OCI-LY7 (cell line): ENCODE data around the gene VARS2. TPM values are rescaled to one million over a fixed set of nuclear protein-coding genes. Genes with fewer than 3 reads are reported as not detected.

Source experiments
- BruUV-seq: library from RNA; stranded (reverse); fragments of 400-500 nt; replicated peaks from 2 replicates; lab custom pipeline; 2021; lab: Mats Ljungman, UMichigan
- CTCF ChIA-PET: fragments of 300-600 bp; sonication (Branson Sonifier 250); formaldehyde crosslinking; loops from one replicate; lab custom pipeline; 2022; ENCODE audit warnings: antibody characterized with exemption; ENCODE audit not compliant: unreplicated experiment; lab: Charles Lee
- POLR2A ChIA-PET: fragments of 300-600 bp; sonication (Branson Sonifier 250); formaldehyde crosslinking; loops from one replicate; lab custom pipeline; 2022; ENCODE audit warnings: antibody characterized with exemption; lab: Charles Lee
- DNase-seq: peaks from one replicate; pipeline ENCODE4 v3.0.0-alpha.2; 2015; ENCODE audit warnings: low spot score
- H2AFZ ChIP-seq: fragments of 200-600 bp; sonication (generic), shearing (Covaris generic); 2 replicates; pipeline ENCODE4 v1.6.1; 2014; ENCODE audit warnings: mild to moderate bottlenecking, antibody characterized with exemption, low read length, moderate library complexity
- H3K27ac ChIP-seq: fragments of 200-600 bp; sonication (generic); 2 replicates; pipeline ENCODE4 v1.5.1; 2014; ENCODE audit warnings: mixed run types, low read depth, mild to moderate bottlenecking, moderate library complexity, low read length, inconsistent platforms; ENCODE audit not compliant: poor library complexity, severe bottlenecking
- H3K36me3 ChIP-seq: fragments of 200-600 bp; sonication (generic); 2 replicates; pipeline ENCODE4 v1.6.1; 2014; ENCODE audit warnings: mild to moderate bottlenecking, antibody characterized with exemption, low read length, moderate library complexity, mixed read lengths; ENCODE audit not compliant: insufficient read depth
- H3K4me1 ChIP-seq: fragments of 200-600 bp; sonication (generic); 2 replicates; pipeline ENCODE4 v1.5.1; 2014; ENCODE audit warnings: mild to moderate bottlenecking, low read length; ENCODE audit not compliant: insufficient read depth, poor library complexity, severe bottlenecking
- H3K4me2 ChIP-seq: fragments of 200-600 bp; sonication (generic); 2 replicates; pipeline ENCODE4 v1.6.1; 2014; ENCODE audit warnings: mild to moderate bottlenecking, low read length
- H3K4me3 ChIP-seq: fragments of 200-600 bp; sonication (generic); 2 replicates; pipeline ENCODE4 v1.5.1; 2014; ENCODE audit warnings: mild to moderate bottlenecking, low read depth, low read length; ENCODE audit not compliant: poor library complexity, severe bottlenecking
- H3K79me2 ChIP-seq: fragments of 200-600 bp; sonication (generic); 2 replicates; pipeline ENCODE4 v1.6.1; 2016; ENCODE audit warnings: low read depth, mild to moderate bottlenecking, low read length, moderate library complexity, mixed read lengths; ENCODE audit not compliant: insufficient read depth
- H3K9me2 ChIP-seq: fragments of 200-600 bp; sonication (generic); 2 replicates; pipeline ENCODE4 v1.6.1; 2016; ENCODE audit warnings: mild to moderate bottlenecking, low read length, mixed read lengths; ENCODE audit not compliant: insufficient read depth
- H3K9me3 ChIP-seq: fragments of 200-600 bp; sonication (generic); 2 replicates; pipeline ENCODE4 v1.6.1; 2014; ENCODE audit warnings: mild to moderate bottlenecking, mixed run types, low read length, mixed read lengths
- H4K20me1 ChIP-seq: fragments of 200-600 bp; sonication (generic); 2 replicates; pipeline ENCODE4 v1.6.1; 2014; ENCODE audit warnings: mild to moderate bottlenecking, antibody characterized with exemption, low read length, moderate library complexity, mixed read lengths; ENCODE audit not compliant: insufficient read depth
- EZH2phosphoT487 ChIP-seq: fragments of 200-600 bp; sonication (generic); IDR thresholded peaks from 2 replicates; pipeline ENCODE4 v1.6.1; 2018; ENCODE audit warnings: low read depth, borderline replicate concordance, mild to moderate bottlenecking, mixed run types, antibody characterized with exemption, low read length, moderate library complexity, mixed read lengths
- intact Hi-C: fragments of 100-400 bp; cut with micrococcal nuclease; formaldehyde crosslinking; loops from one replicate; pipeline ENCODE4 v1.10.0; 2022; ENCODE audit not compliant: unreplicated experiment
- total RNA-seq, 2 experiments: library from RNA; depleted of rRNA in 1 of 2; stranded (reverse); fragments of >200 nt in 1 of 2; shearing (Covaris generic) in 1 of 2; gene quantifications; 2 replicates each; pipeline ENCODE4 v1.2.3, GENCODE V29; 2014 to 2022
- TF ChIP-seq, protein P1 (sequence below): fragments of 200-600 bp; sonication (generic); conservative IDR thresholded peaks from 2 replicates; pipeline ENCODE4 v1.5.1; 2014; ENCODE audit warnings: mild to moderate bottlenecking, antibody characterized with exemption, low read length, moderate library complexity, mixed read lengths

Gene VARS2
- total RNA-seq, 2 experiments from 2014 or later, result 81.8 to 98.9 TPM

DNA sequence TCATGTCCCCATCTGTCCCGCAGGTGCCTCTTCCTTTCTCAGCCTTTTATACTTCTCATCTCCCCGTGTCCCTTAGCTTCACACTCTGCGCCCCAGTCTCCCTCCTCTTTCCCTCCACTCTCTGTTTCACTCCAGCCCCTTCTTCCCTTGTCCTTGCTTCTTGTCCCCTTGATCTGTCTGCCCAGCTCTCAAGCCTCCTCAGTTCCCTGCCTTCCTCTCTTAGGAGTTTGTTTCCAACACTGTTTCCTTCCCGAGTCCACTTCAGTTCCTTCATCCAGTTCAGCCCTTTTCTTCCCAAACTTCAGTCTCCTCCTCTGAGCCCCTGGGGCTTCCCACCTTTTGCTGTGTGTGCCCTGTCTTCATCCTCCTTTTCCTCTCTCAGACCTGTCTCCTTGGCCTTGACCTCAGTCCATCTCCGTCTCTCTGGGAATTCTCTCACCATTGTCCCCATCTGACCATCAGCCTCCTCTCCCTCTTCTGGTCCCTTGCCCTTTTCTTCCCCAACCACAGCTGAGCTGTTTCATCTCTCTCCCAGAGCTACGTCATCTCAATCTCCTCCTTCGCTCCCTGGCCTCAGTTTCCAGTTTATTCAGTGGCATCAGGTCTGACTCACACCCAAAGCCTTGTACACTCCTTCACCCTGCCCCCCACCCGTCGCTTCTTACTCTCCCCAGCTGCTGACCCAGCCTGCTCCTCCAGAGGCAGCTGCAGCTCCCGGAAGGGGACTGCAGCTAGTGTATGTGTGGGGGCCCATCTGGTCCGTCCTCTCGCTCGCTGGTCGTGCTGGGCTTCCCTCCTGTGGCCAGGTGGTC is 32.4 kb upstream of the VARS2 start:
- no peaks in the 10 kb centered on the region for H3K9me3 ChIP-seq
- TF ChIP-seq, protein P1, sequence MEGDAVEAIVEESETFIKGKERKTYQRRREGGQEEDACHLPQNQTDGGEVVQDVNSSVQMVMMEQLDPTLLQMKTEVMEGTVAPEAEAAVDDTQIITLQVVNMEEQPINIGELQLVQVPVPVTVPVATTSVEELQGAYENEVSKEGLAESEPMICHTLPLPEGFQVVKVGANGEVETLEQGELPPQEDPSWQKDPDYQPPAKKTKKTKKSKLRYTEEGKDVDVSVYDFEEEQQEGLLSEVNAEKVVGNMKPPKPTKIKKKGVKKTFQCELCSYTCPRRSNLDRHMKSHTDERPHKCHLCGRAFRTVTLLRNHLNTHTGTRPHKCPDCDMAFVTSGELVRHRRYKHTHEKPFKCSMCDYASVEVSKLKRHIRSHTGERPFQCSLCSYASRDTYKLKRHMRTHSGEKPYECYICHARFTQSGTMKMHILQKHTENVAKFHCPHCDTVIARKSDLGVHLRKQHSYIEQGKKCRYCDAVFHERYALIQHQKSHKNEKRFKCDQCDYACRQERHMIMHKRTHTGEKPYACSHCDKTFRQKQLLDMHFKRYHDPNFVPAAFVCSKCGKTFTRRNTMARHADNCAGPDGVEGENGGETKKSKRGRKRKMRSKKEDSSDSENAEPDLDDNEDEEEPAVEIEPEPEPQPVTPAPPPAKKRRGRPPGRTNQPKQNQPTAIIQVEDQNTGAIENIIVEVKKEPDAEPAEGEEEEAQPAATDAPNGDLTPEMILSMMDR, result no peak
- TF ChIP-seq EZH2phosphoT487, result no peak
- peaks cover 50% of the 10 kb centered on the region for H3K4me1 ChIP-seq
- POLR2A ChIA-PET, result interaction anchor here (0.6 to 2.2 kb wide), 7 partner anchors 26 to 54 kb away, joined by 3 to 15 read pairs (median 4); partner anchors contain the start of genes GTF2H4 and VARS2
- no peak overlapping the region for H3K4me3 ChIP-seq
- peak overlapping the region; percentile 85 for H3K27ac ChIP-seq
- BruUV-seq, result no TSS peak
- CTCF ChIA-PET, result interaction anchor here (0.6 to 1.6 kb wide), 2 partner anchors 54 to 206 kb away, joined by 3 to 5 read pairs; no protein-coding TSS in a partner anchor
- H2AFZ ChIP-seq, result peak overlapping the region; percentile 27; the same call in 1 of the 2 replicates
- no peaks in the 10 kb centered on the region for H3K9me2 ChIP-seq
- peak; percentile 48 for DNase-seq
- H3K36me3 ChIP-seq, result no peaks in the 10 kb centered on the region
- intact Hi-C loops, result loop anchor here (10.0 kb wide), 1 partner anchor 207 kb away; the partner anchor contains the start of gene DHX16
- H3K79me2 ChIP-seq, result no peaks in the 10 kb centered on the region
- peak overlapping the region; percentile 75 for H3K4me2 ChIP-seq
- H4K20me1 ChIP-seq, result no peaks in the 10 kb centered on the region

DNA sequence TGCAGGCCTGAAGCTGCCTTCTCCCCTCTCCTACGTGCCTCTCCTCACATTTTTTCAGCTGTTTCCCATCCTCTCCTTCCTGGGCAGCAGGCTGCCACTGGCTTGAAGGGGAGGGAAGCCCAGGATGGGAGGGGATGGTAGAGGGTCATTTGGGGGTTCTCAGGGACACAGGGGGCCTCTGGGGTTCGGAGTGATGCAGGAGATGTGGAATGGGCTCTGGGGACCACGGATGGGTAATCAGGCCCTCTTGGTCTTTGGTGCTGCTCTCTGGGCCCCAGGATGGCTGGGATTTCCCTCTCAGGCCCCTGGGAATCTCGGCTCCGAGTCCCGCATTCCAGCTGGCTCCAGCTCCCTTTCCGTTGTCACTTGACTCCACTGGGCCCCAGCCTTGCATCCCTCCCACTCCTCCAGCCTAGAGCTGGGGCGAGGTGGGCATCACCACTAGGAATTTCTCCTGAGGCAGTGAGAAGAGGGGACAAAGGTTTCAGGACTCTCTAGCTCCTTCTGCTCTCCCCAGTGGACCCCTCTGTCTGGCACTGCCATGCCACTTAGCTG is 31.8 kb upstream of the VARS2 start:
- Histone ChIP-seq H3K4me3 (peak overlapping the region; percentile 68), H4K20me1 (no peaks in the 10 kb centered on the region), H3K27ac (peak overlapping the region; percentile 85), H3K4me2 (peak overlapping the region; percentile 75), H3K36me3 (no peaks in the 10 kb centered on the region), H3K79me2 (no peaks in the 10 kb centered on the region), H2AFZ (peak overlapping the region; percentile 27), H3K9me3 (no peaks in the 10 kb centered on the region), H3K9me2 (no peaks in the 10 kb centered on the region), H3K4me1 (peaks cover 50% of the 10 kb centered on the region)
- ChIA-PET CTCF (interaction anchor here (0.6 to 1.6 kb wide), 4 partner anchors 33 to 262 kb away, joined by 3 to 5 read pairs (median 4); no protein-coding TSS in a partner anchor), POLR2A (interaction anchor here (0.5 to 2.2 kb wide), 9 partner anchors 25 to 455 kb away, joined by 3 to 15 read pairs (median 4); partner anchors contain the start of genes GTF2H4 and VARS2)
- intact Hi-C loops, result loop anchor here (10.0 kb wide), 1 partner anchor 207 kb away; the partner anchor contains the start of gene DHX16
- BruUV-seq, result no TSS peak
- TF ChIP-seq, protein P1, result no peak
- TF ChIP-seq EZH2phosphoT487, result no peak
- no peak for DNase-seq
